Progenitor cell of endocrine pancreas (in vitro differentiated cells): ENCODE results near the gene VEPH1. TPM values are rescaled to one million over a fixed set of nuclear protein-coding genes. Genes with fewer than 3 reads are reported as not detected.

Experiments
- DNase-seq: peaks from one replicate; pipeline ENCODE4 v3.0.0; 2021; ENCODE audit warnings: low spot score; ENCODE audit not compliant: unreplicated experiment
- H3K27ac Mint-ChIP-seq: 2 replicates; pipeline ENCODE4 v1.8.0; 2021; ENCODE audit warnings: mild to moderate bottlenecking, moderate library complexity, mixed read lengths
- H3K27me3 Mint-ChIP-seq: 2 replicates; pipeline ENCODE4 v1.8.0; 2021; ENCODE audit warnings: mixed read lengths
- H3K36me3 Mint-ChIP-seq: 2 replicates; pipeline ENCODE4 v1.8.0; 2022; ENCODE audit warnings: mixed read lengths; ENCODE audit not compliant: insufficient read depth
- H3K4me1 Mint-ChIP-seq: 2 replicates; pipeline ENCODE4 v1.8.0; 2021; ENCODE audit warnings: low read depth, mixed read lengths
- H3K4me3 Mint-ChIP-seq: 2 replicates; pipeline ENCODE4 v1.8.0; 2021; ENCODE audit warnings: low read depth, mild to moderate bottlenecking, moderate library complexity, mixed read lengths
- H3K9me3 Mint-ChIP-seq: 2 replicates; pipeline ENCODE4 v1.8.0; 2021; ENCODE audit warnings: low read depth, mixed read lengths
- total RNA-seq: library from RNA; stranded (reverse); gene quantifications from 2 replicates; pipeline ENCODE4 v1.2.1, GENCODE V29; 2021
- TF ChIP-seq, protein P1 (sequence below): fragments of 200-600 bp; sonication (generic); IDR thresholded peaks from one replicate; pipeline ENCODE4 v1.5.0; 2021; ENCODE audit warnings: antibody characterized with exemption, mild to moderate bottlenecking; ENCODE audit not compliant: unreplicated experiment

The VEPH1 gene
- total RNA-seq, 1 donor from 2014 or later = 12.3 TPM

DNA sequence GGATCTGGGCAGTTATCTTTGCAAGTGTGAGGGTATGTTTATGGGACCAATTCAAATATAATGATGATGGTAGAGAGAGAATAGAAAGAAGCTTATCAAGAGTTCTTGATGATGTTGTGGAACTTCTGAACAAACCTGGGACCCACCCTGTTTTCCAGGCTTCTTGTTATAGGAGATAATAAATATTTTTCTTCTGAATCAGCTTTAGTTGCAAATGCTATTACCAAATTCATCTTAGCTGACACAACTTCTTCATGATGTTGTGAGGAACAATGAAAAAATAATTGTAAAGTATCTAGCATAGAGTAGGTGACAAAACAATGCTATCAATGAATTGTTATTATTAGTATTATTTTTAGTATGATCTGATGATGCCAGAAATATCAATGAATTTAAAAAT lies 110.1 kb downstream of the VEPH1 start:
- Mint-ChIP-seq H3K27me3 (no peaks in the 10 kb centered on the region), H3K27ac (no peak overlapping the region), H3K36me3 (no peaks in the 10 kb centered on the region), H3K9me3 (peaks cover 6% of the 10 kb centered on the region), H3K4me3 (no peak overlapping the region), H3K4me1 (no peaks in the 10 kb centered on the region)
- TF ChIP-seq, protein P1, sequence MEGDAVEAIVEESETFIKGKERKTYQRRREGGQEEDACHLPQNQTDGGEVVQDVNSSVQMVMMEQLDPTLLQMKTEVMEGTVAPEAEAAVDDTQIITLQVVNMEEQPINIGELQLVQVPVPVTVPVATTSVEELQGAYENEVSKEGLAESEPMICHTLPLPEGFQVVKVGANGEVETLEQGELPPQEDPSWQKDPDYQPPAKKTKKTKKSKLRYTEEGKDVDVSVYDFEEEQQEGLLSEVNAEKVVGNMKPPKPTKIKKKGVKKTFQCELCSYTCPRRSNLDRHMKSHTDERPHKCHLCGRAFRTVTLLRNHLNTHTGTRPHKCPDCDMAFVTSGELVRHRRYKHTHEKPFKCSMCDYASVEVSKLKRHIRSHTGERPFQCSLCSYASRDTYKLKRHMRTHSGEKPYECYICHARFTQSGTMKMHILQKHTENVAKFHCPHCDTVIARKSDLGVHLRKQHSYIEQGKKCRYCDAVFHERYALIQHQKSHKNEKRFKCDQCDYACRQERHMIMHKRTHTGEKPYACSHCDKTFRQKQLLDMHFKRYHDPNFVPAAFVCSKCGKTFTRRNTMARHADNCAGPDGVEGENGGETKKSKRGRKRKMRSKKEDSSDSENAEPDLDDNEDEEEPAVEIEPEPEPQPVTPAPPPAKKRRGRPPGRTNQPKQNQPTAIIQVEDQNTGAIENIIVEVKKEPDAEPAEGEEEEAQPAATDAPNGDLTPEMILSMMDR = no peak
- DNase-seq = no peak

DNA sequence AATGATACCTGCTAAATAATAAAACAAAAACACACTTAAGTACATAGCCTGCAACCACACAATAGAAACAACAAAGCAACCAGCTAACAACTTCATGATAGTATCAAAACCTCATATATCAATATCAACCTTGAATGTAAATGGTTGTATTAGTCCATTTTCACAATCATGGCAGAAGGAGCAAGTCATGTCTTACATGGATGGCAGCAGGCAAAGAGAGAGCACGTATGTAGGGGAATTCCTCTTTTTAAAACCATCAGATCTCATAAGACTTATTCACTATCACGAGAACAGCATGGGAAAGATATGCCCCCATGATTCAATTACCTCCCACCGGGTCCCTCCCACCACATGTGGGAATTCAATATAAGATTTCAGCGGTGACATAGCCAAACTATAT lies 111.1 kb downstream of the VEPH1 start:
- TF ChIP-seq, protein P1 = no peak
- no peak for DNase-seq
- Mint-ChIP-seq H3K36me3 (no peaks in the 10 kb centered on the region), H3K9me3 (no peaks in the 10 kb centered on the region), H3K27me3 (no peaks in the 10 kb centered on the region), H3K4me3 (no peak overlapping the region), H3K27ac (no peak overlapping the region), H3K4me1 (no peaks in the 10 kb centered on the region)

DNA sequence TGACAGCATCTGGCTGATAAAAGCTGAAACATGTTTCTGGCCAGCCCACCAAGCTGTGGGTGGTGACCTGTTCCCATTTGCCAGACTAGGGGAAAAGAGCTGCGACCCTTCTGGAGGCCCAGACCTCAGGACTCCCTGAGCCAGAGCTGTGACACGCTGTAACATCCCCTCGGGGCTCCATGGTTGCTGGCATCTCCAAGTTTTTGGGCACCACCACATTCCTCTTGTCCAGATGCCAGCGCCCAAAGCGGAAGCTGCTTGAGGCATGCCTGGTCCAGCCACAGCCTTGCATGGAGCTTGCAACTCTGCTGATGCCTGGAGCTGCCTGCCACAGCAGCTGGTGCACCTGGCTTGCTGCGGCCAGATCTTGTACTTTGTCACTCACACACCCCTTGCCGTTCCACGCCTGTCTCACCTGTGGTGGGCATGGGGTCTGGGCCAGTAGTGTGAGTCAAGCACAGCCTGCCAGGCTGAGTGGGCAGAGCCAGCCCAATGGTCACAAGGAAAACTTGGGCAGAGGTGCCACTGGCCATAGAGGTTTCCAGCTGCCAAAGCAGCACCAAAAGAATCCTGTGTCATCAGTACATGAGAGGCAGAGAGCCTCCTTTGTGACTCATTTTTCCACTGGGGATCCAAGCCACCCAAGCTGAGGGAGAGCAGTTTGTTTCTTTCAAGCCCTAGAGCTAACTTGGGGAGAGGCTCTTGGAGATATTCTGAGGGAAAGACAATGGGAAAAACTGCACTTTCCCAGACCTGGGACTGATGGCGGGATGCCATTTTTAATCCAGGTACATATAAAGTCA lies 112.3 kb downstream of the VEPH1 start:
- no peak overlapping the region for H3K4me3 Mint-ChIP-seq
- no peaks in the 10 kb centered on the region for H3K9me3 Mint-ChIP-seq

DNA sequence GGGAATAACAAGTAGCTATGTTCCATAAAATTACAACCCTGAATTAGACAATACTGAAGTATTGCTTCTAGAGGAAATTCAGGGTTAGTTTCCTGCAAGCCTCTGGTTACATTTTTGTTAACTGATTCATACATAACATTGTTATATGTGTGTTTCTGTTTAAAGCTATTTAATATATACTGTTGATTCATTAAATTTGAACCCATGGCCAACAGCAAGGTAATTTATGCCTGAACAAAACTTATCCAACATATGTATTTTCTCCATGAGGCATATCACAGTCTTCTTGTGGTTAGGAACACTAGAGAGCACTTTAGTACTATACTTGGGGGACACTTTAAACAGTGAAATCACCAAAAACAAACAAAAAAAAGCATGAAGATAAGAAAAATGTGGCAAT lies 114.2 kb downstream of the VEPH1 start:
- Mint-ChIP-seq H3K36me3 (no peaks in the 10 kb centered on the region), H3K9me3 (no peaks in the 10 kb centered on the region), H3K27me3 (no peaks in the 10 kb centered on the region), H3K4me3 (no peak overlapping the region), H3K4me1 (no peaks in the 10 kb centered on the region), H3K27ac (no peak overlapping the region)
- DNase-seq = no peak
- TF ChIP-seq, protein P1 = no peak

More for the DNA sequence above, 112.3 kb downstream of the VEPH1 start:
- H3K4me1 Mint-ChIP-seq = no peaks in the 10 kb centered on the region
- H3K27me3 Mint-ChIP-seq = no peaks in the 10 kb centered on the region
- TF ChIP-seq, protein P1 = no peak
- H3K27ac Mint-ChIP-seq = no peak overlapping the region
- H3K36me3 Mint-ChIP-seq = no peaks in the 10 kb centered on the region
- DNase-seq = no peak

DNA sequence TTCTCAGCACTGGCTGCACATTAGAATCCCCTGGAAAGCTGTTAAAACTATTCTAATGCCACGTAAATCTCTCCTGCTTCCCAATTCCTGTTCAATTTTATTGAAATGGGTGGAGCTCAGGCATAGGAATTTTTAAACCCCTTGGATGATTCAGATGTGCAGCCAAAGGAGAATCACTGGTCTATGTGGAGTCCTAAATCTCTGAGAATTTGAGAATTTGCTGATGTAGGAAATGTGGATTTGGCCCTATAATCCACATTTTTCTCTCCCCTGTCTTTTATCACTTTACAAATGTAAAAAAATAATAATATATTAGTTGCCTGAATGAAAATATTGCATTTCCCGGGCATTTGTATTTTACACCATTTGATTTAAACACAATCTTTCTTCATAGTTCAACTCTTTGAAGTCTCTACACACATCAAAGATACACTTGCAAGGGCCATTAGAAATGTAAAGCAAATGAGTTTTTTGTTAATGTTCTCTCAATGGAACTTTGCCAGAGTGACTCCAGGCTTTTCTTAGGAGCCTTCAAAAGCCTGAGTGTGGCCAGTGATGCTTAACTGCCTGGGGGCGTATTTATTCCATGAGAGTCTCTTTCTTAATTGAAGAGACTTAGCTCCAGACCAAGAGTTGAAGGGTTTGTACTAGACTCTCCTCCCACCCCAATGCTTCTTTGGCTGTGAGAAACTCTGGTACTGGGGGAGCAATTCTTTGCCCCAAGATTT lies 115.3 kb downstream of the VEPH1 start:
- Mint-ChIP-seq H3K4me3 (no peak overlapping the region), H3K27me3 (no peaks in the 10 kb centered on the region), H3K27ac (no peak overlapping the region), H3K36me3 (no peaks in the 10 kb centered on the region), H3K9me3 (no peaks in the 10 kb centered on the region), H3K4me1 (no peaks in the 10 kb centered on the region)
- TF ChIP-seq, protein P1 = no peak
- no peak for DNase-seq
